Stomach (tissue), 9 donors: ENCODE data around the gene TUSC7. TPM values are rescaled to one million over a fixed set of nuclear protein-coding genes. Genes with fewer than 3 reads are reported as not detected.

Experiments
- DNase-seq, 2 donors: peaks; one replicate each; pipeline versions ENCODE4 v3.0.0 to v3.0.0-alpha.2; 2013 to 2019
- H3K27ac ChIP-seq, 5 donors: fragments of 200-600 bp in 4 of 5; sonication (generic) in 4 of 5; one replicate each; pipeline ENCODE4 v1.5.1; 2013 to 2019; ENCODE audit warnings: mild to moderate bottlenecking in 1 of 5, moderate library complexity in 1 of 5
- H3K27me3 ChIP-seq, 3 donors: fragments of 200-600 bp; sonication (generic); one replicate each; pipeline ENCODE4 v1.5.1; 2017 to 2019; ENCODE audit warnings: mixed run types in 1 of 3
- H3K36me3 ChIP-seq, 4 donors: fragments of 200-600 bp; sonication (generic); 1 replicate in 3 of 4; 2 replicates in 1 of 4; pipeline ENCODE4 v1.5.1; 2016 to 2019
- H3K4me1 ChIP-seq, 4 donors: fragments of 200-600 bp; sonication (generic); one replicate each; pipeline ENCODE4 v1.5.1; 2016 to 2019
- H3K4me3 ChIP-seq, 4 donors: fragments of 200-600 bp; sonication (generic) in 3 of 4; one replicate each; pipeline ENCODE4 v1.5.1; 2016 to 2019; ENCODE audit warnings: mild to moderate bottlenecking in 1 of 4
- H3K9me3 ChIP-seq, 4 donors: fragments of 200-600 bp; sonication (generic); one replicate each; pipeline ENCODE4 v1.5.1; 2016 to 2019
- CTCF ChIP-seq, 7 experiments: fragments of 450-650 bp in 4 of 7; fragments of 200-600 bp in 3 of 7; sonication (generic) in 3 of 7; IDR thresholded peaks; one replicate each; pipeline ENCODE4 v1.5.1; 2016 to 2019; ENCODE audit warnings: antibody characterized with exemption in 7 of 7, control low read depth in 2 of 7, mild to moderate bottlenecking in 1 of 7
- EP300 ChIP-seq: sonication (generic); formaldehyde crosslinking; IDR thresholded peaks from one replicate; pipeline ENCODE4 v1.6.1; 2017; ENCODE audit warnings: antibody characterized with exemption
- POLR2A ChIP-seq, 4 donors: fragments of 450-650 bp; IDR thresholded peaks; one replicate each; pipeline ENCODE4 v1.6.1; 2016; ENCODE audit warnings: antibody characterized with exemption in 4 of 4, control low read depth in 2 of 4, mild to moderate bottlenecking in 1 of 4, moderate library complexity in 1 of 4
- POLR2AphosphoS5 ChIP-seq, 3 donors: sonication (generic); formaldehyde crosslinking; IDR thresholded peaks; one replicate each; pipeline ENCODE4 v1.6.1; 2016; ENCODE audit warnings: antibody characterized with exemption in 3 of 3
- WGBS, 5 donors: extraction: QIAGEN DNeasy Blood & Tissue Kit in 3 of 5; methylation state at CpG; one replicate each; pipeline versions ENCODE4 v1.1.5 to v1.1.7; 2013 to 2018; 5-methylcytosine and 5-hydroxymethylcytosine counted together
- intact Hi-C: fragments of 100-400 bp; cut with DNase I; formaldehyde crosslinking; loops from one replicate; pipeline ENCODE4 v1.15.1; 2023; ENCODE audit warnings: low total_unique reads
- polyA plus RNA-seq, 3 donors: library from polyadenylated mRNA; stranded (reverse); fragments of 200-250 nt; gene quantifications; one replicate each; pipeline ENCODE4 v1.2.3, GENCODE V29; 2013
- total RNA-seq, 5 donors: library from RNA; depleted of rRNA; stranded (reverse); fragments of >200 nt; gene quantifications; one replicate each; pipeline versions ENCODE4 v1.1.0 to v1.2.3, GENCODE V29; 2014 to 2016
- donor health status: healthy with polysubstance abuse.
- donor health status: Bipolar disorder and iron deficiency.
- donor health status: healthy.

The TUSC7 gene
- total and polyA plus RNA-seq, 8 donors: not detected

- DNase-seq: no peak
- no peaks in the 10 kb centered on the region for H3K36me3 ChIP-seq
- no peaks in the 10 kb centered on the region for H3K27me3 ChIP-seq
- TF ChIP-seq POLR2A (IDR thresholded peaks at IDR 0.05) (no peak), EP300 (no peak), CTCF (IDR thresholded peaks at IDR 0.05) (no peak), POLR2AphosphoS5 (IDR thresholded peaks at IDR 0.05) (no peak)
- no peaks in the 10 kb centered on the region for H3K9me3 ChIP-seq
- peaks cover 0 to 3% (median 0%) of the 10 kb centered on the region in 4 donors for H3K4me1 ChIP-seq
- H3K4me3 ChIP-seq: no peak overlapping the region
- 72 to 82% (median 78%) methylated on average over 1 of the region's 1 CpG for WGBS, 5 donors
- no peak overlapping the region for H3K27ac ChIP-seq
- intact Hi-C loops: no loop called here
These were observed 49.7 kb downstream of the TUSC7 start for GRCh38 chr3:116759316-116759715.
